Caco-2 (cell line): Measurements from ENCODE around the gene TCAP. TPM values are rescaled to one million over a fixed set of nuclear protein-coding genes. Genes with fewer than 3 reads are reported as not detected.

Experiments
- BruUV-seq: library from RNA; stranded (reverse); fragments of 400-500 nt; replicated peaks from 2 replicates; lab custom pipeline; 2021; lab: Mats Ljungman, UMichigan
- CTCF ChIA-PET: fragments of 300-600 bp; sonication (Branson Sonifier 250); formaldehyde crosslinking; loops from one replicate; lab custom pipeline; 2022; ENCODE audit warnings: antibody characterized with exemption; lab: Charles Lee
- POLR2A ChIA-PET: fragments of 300-600 bp; sonication (Branson Sonifier 250); formaldehyde crosslinking; loops from one replicate; lab custom pipeline; 2022; ENCODE audit warnings: antibody characterized with exemption; lab: Charles Lee
- DNase-seq, 2 experiments: peaks; one replicate each; pipeline versions ENCODE4 v3.0.0 to v3.0.0-alpha.2; 2020 to 2022
- H3K27me3 ChIP-seq: replicated peaks from 2 replicates; pipeline ENCODE4 v1.6.0; 2011; ENCODE audit warnings: low read length; ENCODE audit not compliant: control insufficient read depth, insufficient read depth
- H3K36me3 ChIP-seq: 2 replicates; pipeline ENCODE4 v1.5.1; 2011; ENCODE audit warnings: low read length; ENCODE audit not compliant: control insufficient read depth, insufficient read depth
- H3K4me1 ChIP-seq: fragments of 250-450 bp; sonication (Bioruptor Pico); 2 replicates; pipeline ENCODE4 v1.5.1; 2020; ENCODE audit warnings: mild to moderate bottlenecking
- H3K4me3 ChIP-seq: 2 replicates; pipeline ENCODE4 v1.5.1; 2011; ENCODE audit warnings: low read depth, mild to moderate bottlenecking, control low read depth, low read length
- H3K9me3 ChIP-seq: fragments of 250-450 bp; sonication (Bioruptor Pico); 2 replicates; pipeline ENCODE4 v1.5.1; 2020; ENCODE audit warnings: mild to moderate bottlenecking, moderate library complexity
- H3K27ac Mint-ChIP-seq: one replicate; pipeline ENCODE4 v1.8.0; 2022; ENCODE audit warnings: mixed read lengths; ENCODE audit not compliant: unreplicated experiment
- H3K27me3 Mint-ChIP-seq: one replicate; pipeline ENCODE4 v1.8.0; 2022; ENCODE audit warnings: mixed read lengths; ENCODE audit not compliant: insufficient read depth, unreplicated experiment
- H3K36me3 Mint-ChIP-seq: one replicate; pipeline ENCODE4 v1.8.0; 2022; ENCODE audit warnings: mild to moderate bottlenecking, mixed read lengths; ENCODE audit not compliant: insufficient read depth, unreplicated experiment
- H3K4me1 Mint-ChIP-seq: one replicate; pipeline ENCODE4 v1.8.0; 2022; ENCODE audit warnings: low read depth, mixed read lengths; ENCODE audit not compliant: unreplicated experiment
- H3K4me3 Mint-ChIP-seq: one replicate; pipeline ENCODE4 v1.8.0; 2022; ENCODE audit warnings: mild to moderate bottlenecking, moderate library complexity, mixed read lengths; ENCODE audit not compliant: unreplicated experiment
- H3K9me3 Mint-ChIP-seq: one replicate; pipeline ENCODE4 v1.8.0; 2022; ENCODE audit warnings: mixed read lengths; ENCODE audit not compliant: unreplicated experiment
- intact Hi-C: fragments of 100-400 bp; cut with micrococcal nuclease; formaldehyde crosslinking; loops from one replicate; pipeline ENCODE4 v1.10.0; 2022; ENCODE audit not compliant: unreplicated experiment
- total RNA-seq: library from RNA; stranded (reverse); gene quantifications from 2 replicates; pipeline ENCODE4 v1.2.3, GENCODE V29; 2022
- TF ChIP-seq, protein P1 (sequence below), 2 experiments: fragments of 200-600 bp in 1 of 2; IDR thresholded peaks; 1 replicate in 1 of 2; 2 replicates in 1 of 2; pipeline versions ENCODE4 v1.5.1 to v1.8.0; 2011 to 2022; ENCODE audit warnings: antibody characterized with exemption in 1 of 2, control low read depth in 1 of 2, inconsistent platforms in 1 of 2, low read depth in 1 of 2, low read length in 1 of 2, mild to moderate bottlenecking in 1 of 2, moderate library complexity in 1 of 2; ENCODE audit not compliant: insufficient read depth in 1 of 2, severe bottlenecking in 1 of 2, unreplicated experiment in 1 of 2

TCAP gene
- total RNA-seq, 1 experiment from 2014 or later, result 1.6 TPM

DNA sequence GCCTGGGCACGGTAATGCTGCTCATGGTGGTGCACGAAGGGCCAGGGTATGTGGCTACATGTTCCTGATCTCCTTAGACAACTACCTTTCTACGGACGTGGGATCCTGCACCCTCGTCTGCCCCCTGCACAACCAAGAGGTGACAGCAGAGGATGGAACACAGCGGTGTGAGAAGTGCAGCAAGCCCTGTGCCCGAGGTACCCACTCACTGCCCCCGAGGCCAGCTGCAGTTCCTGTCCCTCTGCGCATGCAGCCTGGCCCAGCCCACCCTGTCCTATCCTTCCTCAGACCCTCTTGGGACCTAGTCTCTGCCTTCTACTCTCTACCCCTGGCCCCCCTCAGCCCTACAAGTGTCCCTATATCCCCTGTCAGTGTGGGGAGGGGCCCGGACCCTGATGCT lies 46.7 kb downstream of the TCAP start:
- Mint-ChIP-seq H3K4me3 (no peak overlapping the region), H3K27ac (no peak overlapping the region), H3K36me3 (peaks cover 73% of the 10 kb centered on the region), H3K9me3 (no peaks in the 10 kb centered on the region), H3K4me1 (no peaks in the 10 kb centered on the region), H3K27me3 (no peaks in the 10 kb centered on the region)
- Histone ChIP-seq H3K36me3 (peaks cover 8% of the 10 kb centered on the region), H3K4me3 (no peak overlapping the region), H3K4me1 (no peaks in the 10 kb centered on the region), H3K27me3 (no peaks in the 10 kb centered on the region), H3K9me3 (no peaks in the 10 kb centered on the region)
- intact Hi-C loops, result no loop called here
- ChIA-PET CTCF (no interaction called here), POLR2A (no interaction called here)
- DNase-seq, result no peak
- no TSS peak for BruUV-seq
- TF ChIP-seq, protein P1, sequence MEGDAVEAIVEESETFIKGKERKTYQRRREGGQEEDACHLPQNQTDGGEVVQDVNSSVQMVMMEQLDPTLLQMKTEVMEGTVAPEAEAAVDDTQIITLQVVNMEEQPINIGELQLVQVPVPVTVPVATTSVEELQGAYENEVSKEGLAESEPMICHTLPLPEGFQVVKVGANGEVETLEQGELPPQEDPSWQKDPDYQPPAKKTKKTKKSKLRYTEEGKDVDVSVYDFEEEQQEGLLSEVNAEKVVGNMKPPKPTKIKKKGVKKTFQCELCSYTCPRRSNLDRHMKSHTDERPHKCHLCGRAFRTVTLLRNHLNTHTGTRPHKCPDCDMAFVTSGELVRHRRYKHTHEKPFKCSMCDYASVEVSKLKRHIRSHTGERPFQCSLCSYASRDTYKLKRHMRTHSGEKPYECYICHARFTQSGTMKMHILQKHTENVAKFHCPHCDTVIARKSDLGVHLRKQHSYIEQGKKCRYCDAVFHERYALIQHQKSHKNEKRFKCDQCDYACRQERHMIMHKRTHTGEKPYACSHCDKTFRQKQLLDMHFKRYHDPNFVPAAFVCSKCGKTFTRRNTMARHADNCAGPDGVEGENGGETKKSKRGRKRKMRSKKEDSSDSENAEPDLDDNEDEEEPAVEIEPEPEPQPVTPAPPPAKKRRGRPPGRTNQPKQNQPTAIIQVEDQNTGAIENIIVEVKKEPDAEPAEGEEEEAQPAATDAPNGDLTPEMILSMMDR (IDR thresholded peaks at IDR 0.05; ENCODE audit: insufficient read depth in 1 of 2, low read depth in 1 of 2, low read length in 1 of 2, severe bottlenecking in 1 of 2, unreplicated experiment in 1 of 2), result no peak

DNA sequence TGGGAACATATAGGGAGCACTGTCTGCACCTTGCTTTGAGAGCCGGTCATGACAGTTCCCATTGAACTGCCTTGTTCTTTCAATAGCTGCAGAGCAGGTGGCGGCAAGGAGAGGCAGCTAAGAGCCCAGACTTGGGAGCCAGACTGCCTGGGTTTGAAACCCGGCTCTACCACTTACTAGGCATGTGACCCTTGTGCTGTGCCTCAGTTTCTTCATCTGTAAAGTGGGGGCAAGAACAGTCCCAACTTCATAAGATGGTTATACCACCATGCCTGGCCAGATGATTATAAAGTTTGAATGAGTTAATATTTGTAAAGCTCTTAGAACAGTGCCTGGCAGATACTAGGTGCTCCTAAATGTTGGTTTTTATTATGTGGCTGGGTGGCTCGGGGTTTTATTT lies 49.1 kb downstream of the TCAP start:
- Mint-ChIP-seq H3K36me3 (peaks cover 74% of the 10 kb centered on the region), H3K9me3 (no peaks in the 10 kb centered on the region), H3K27me3 (no peaks in the 10 kb centered on the region), H3K4me3 (no peak overlapping the region), H3K4me1 (no peaks in the 10 kb centered on the region), H3K27ac (no peak overlapping the region)
- peaks cover 8% of the 10 kb centered on the region for H3K36me3 ChIP-seq
- no peak for DNase-seq
- no TSS peak for BruUV-seq
- ChIA-PET CTCF (interaction anchor here (0.7 kb wide), 1 partner anchor 22 kb away, joined by 4 read pairs; no protein-coding TSS in a partner anchor), POLR2A (interaction anchor here (1.1 kb wide), 1 partner anchor 14 kb away, joined by 3 read pairs; the partner anchor contains the start of gene ERBB2)
- TF ChIP-seq, protein P1 (IDR thresholded peaks at IDR 0.05; ENCODE audit: insufficient read depth in 1 of 2, low read depth in 1 of 2, low read length in 1 of 2, severe bottlenecking in 1 of 2, unreplicated experiment in 1 of 2), result no peak
- H3K9me3 ChIP-seq, result no peaks in the 10 kb centered on the region
- no peak overlapping the region for H3K4me3 ChIP-seq
- intact Hi-C loops, result no loop called here
- H3K27me3 ChIP-seq, result no peaks in the 10 kb centered on the region
- H3K4me1 ChIP-seq, result no peaks in the 10 kb centered on the region

DNA sequence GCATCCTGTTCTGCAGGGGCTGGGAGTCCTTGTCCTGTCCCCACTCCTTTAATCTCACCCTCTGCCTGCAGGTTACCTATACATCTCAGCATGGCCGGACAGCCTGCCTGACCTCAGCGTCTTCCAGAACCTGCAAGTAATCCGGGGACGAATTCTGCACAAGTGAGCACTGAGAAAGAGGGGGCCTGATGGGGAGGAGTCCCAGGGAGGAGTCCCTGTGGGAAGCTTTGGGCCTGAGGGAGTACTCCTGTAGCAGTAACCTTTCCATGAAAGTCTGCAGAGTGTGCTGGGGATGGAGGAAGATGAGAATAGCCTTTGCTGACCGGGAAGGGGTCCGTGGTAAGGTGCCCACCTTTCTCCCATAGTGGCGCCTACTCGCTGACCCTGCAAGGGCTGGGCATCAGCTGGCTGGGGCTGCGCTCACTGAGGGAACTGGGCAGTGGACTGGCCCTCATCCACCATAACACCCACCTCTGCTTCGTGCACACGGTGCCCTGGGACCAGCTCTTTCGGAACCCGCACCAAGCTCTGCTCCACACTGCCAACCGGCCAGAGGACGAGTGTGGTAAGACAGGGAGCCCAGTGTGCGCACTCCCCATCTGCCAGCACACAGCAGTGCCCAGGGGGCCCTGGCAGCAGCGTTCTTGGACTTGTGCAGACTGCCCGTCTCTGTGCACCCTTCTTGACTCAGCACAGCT lies 50.4 kb downstream of the TCAP start:
- peaks cover 72% of the 10 kb centered on the region for H3K36me3 Mint-ChIP-seq
- BruUV-seq, result no TSS peak
- H3K4me1 Mint-ChIP-seq, result no peaks in the 10 kb centered on the region
- no peak overlapping the region for H3K27ac Mint-ChIP-seq
- intact Hi-C loops, result no loop called here
- ChIA-PET POLR2A (interaction anchor here (1.1 kb wide), 1 partner anchor 15 kb away, joined by 3 read pairs; the partner anchor contains the start of gene ERBB2), CTCF (interaction anchor here (0.7 kb wide), 1 partner anchor 11 kb away, joined by 3 read pairs; no protein-coding TSS in a partner anchor)
- Histone ChIP-seq H3K9me3 (no peaks in the 10 kb centered on the region), H3K4me1 (no peaks in the 10 kb centered on the region), H3K36me3 (peaks cover 7% of the 10 kb centered on the region), H3K27me3 (no peaks in the 10 kb centered on the region), H3K4me3 (no peak overlapping the region)
- DNase-seq, result no peak
- no peaks in the 10 kb centered on the region for H3K9me3 Mint-ChIP-seq
- TF ChIP-seq, protein P1 (IDR thresholded peaks at IDR 0.05; ENCODE audit: insufficient read depth in 1 of 2, low read depth in 1 of 2, low read length in 1 of 2, severe bottlenecking in 1 of 2, unreplicated experiment in 1 of 2), result no peak
- H3K4me3 Mint-ChIP-seq, result no peak overlapping the region
- no peaks in the 10 kb centered on the region for H3K27me3 Mint-ChIP-seq

Other genes starting within 250 kb of the TCAP start
- gene MED1, start 214.1 kb upstream of the TCAP start, total RNA-seq, result 58.9 and 62.2 TPM in 2 replicates
- 85.5 and 86.6 TPM in 2 replicates for gene CDK12, start 203.9 kb upstream of the TCAP start, total RNA-seq
- gene NEUROD2, start 57.4 kb upstream of the TCAP start, total RNA-seq, result not detected in 2 replicates
- not detected in 2 replicates for gene PPP1R1B, start 38.4 kb upstream of the TCAP start, total RNA-seq
- gene STARD3, start 28.2 kb upstream of the TCAP start, total RNA-seq, result 42.6 and 55.5 TPM in 2 replicates
- gene PNMT, start 3.1 kb downstream of the TCAP start, total RNA-seq, result not detected in 2 replicates
- gene PGAP3, start 22.7 kb downstream of the TCAP start, total RNA-seq, result 14.7 and 17.4 TPM in 2 replicates
- 121 and 124 TPM in 2 replicates for gene ERBB2, start 34.7 kb downstream of the TCAP start, total RNA-seq
- 42.9 and 46.3 TPM in 2 replicates for gene MIEN1, start 65.2 kb downstream of the TCAP start, total RNA-seq
- 83.3 and 98.6 TPM in 2 replicates for gene GRB7, start 72.6 kb downstream of the TCAP start, total RNA-seq
- 2.4 and 2.8 TPM in 2 replicates for gene IKZF3, start 199.0 kb downstream of the TCAP start, total RNA-seq
- not detected in 2 replicates for gene ZPBP2, start 202.9 kb downstream of the TCAP start, total RNA-seq